Glomerular endothelial cell (primary cell): ENCODE data around the gene LIPC. TPM values are rescaled to one million over a fixed set of nuclear protein-coding genes. Genes with fewer than 3 reads are reported as not detected.
A peak's percentile ranks its signal among the peaks of the same experiment; 100 is the strongest.

Experiments
- DNase-seq: peaks from one replicate; pipeline ENCODE4 v3.0.0-alpha.2; 2011; ENCODE audit warnings: low read depth, low spot score; ENCODE audit errors: extremely low read depth
- total RNA-seq: library from RNA; depleted of rRNA; stranded (reverse); fragments of >200 nt; gene quantifications from 2 replicates; pipeline ENCODE4 v1.2.3, GENCODE V29; 2015

LIPC gene
- total RNA-seq, 1 donor from 2014 or later = 0.12 TPM

DNA sequence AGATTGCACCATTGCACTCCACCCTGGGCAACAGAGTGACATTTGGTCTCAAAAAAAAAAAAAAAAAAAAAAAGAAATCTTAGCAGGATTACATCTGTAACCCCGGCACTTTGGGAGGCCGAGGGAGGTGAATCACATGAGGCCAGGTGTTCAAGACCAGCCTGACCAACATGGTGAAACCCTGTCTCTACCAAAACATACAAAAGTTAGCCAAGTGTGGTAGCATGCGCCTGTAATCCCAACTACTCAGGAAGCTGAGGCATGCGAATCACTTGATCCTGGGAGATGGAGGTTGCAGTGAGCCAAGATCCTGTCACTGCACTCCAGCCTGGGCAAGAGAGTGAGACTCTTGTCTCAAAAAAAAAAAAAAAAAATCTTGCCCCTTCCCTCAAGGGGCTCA lies 40.4 kb downstream of the LIPC start:
- no peak for DNase-seq

DNA sequence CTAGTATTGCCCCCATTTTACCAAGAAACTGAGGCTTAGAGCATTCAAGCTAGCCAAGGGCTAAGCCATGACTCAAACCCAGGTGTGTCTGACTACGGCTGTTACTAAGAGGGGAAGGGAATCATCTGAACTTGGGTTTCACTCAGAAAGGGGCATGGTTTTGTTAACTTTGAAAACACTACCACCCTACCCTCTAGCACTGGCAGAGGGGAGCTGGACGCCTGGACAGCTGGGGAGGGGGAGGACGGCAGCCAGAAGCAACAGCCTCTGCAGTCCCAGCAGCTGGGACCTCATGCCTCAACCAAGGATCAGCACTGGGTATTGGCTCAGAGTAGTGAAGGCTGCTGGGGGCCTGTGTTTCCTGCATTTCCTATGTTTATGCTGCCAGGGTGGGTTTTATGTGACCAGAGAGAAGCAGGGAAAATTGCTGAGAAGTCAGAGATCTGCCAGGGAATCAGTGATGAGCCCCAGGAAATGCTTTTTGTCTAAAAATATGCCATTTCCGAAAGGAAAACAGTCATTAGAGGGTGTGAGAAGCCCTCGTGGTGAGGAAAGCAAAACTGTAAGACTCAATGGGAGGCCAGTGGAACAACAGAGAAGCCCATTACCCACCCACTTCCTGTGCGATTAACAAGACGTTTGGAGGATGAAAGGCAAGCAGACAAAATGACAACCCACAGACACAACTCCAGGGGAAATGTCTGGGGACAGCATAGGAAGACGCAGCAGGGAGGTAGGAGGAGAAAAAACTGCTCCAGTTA lies 41.2 kb downstream of the LIPC start:
- DNase-seq = no peak

DNA sequence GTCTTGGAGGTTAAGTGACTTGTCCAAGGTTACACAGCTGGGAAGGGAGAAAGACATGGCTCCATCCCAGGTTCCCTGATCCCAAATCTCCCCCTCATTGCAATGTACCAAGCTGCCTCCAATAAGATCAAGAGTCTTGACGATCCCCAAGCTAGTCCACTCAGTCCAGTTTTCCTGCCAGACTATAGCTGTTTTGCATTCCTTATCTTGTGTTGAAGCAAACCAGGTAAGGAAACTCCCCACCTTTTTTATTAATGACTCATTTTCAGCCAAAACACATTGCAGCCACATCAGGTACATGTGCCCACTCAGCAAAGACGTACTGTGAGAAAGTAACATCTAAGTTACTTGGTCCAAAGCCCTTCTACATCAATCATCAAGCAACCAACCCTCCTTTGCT lies 41.9 kb downstream of the LIPC start:
- DNase-seq = peak; percentile 57

- DNase-seq = no peak
Observed at GRCh38 chr15:58474741-58475323, 43.0 kb downstream of the LIPC start.

- no peak for DNase-seq
Observed at GRCh38 chr15:58475573-58476524, 44.1 kb downstream of the LIPC start.

- no peak for DNase-seq
Observed at GRCh38 chr15:58476525-58477162, 44.9 kb downstream of the LIPC start.

GRCh38 chr15:58477170-58477569 lies 45.4 kb downstream of the LIPC start:
- no peak for DNase-seq

DNA sequence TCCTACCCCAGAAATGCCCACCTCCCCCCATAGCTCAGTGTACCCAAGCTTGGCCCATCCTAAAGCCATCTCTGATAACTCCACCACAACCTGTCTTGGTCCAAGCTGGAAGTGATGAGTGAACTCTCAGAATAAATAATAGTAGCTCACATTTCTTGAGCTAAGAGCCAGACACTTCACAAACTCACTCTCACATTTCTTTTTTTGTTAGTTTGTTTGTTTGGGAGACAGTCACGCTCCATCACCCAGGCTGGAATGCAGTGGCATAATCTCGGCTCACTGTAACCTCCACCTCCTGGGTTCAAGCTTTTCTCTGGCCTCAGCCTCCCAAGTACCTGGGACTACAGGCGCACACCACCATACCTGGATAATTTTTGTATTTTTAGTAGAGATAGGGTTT lies 46.2 kb downstream of the LIPC start:
- DNase-seq = no peak

DNA sequence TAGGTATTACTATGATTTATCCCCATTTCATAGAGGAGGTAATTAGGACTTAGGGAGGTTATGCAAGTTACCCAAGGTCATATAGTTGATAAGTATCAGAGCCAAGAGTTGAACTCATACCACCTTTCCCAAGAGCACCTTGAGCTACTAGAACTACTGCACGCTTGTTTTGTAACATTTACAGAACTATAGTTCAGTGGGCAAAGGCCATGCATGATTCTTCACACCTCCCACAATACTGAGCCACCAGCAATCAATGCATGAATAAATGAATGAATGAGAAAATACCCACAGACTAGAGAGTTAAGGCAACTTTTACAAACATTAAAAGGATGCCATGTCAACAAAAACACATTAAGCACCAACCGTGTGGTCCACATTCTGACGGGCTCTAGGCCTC lies 46.8 kb downstream of the LIPC start:
- no peak for DNase-seq

- no peak for DNase-seq
Observed at GRCh38 chr15:58479941-58480340, 48.1 kb downstream of the LIPC start.

GRCh38 chr15:58483376-58483775 lies 51.6 kb downstream of the LIPC start:
- no peak for DNase-seq

GRCh38 chr15:58484791-58485600 lies 53.2 kb downstream of the LIPC start:
- DNase-seq = no peak

DNA sequence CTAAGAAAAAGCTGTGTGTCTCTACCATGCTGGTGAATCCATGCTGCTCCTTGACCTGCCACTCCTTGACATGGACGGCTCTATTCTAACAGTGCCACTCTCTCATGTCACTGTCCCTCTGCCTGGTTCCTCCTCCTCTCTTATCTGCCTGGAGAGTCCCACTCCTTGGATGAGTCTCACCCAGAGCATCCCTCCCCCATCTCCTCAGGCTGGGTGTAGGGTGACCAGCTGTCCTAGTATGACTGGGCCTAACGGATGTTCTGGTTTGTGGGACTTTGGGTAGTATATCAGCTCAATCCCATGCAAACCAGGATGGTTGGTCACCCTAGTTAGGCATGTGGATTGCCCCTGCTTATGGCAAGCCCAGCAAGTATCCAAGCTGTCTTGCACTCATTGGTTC lies 54.3 kb downstream of the LIPC start:
- no peak for DNase-seq

GRCh38 chr15:58486564-58486963 lies 54.8 kb downstream of the LIPC start:
- no peak for DNase-seq

DNA sequence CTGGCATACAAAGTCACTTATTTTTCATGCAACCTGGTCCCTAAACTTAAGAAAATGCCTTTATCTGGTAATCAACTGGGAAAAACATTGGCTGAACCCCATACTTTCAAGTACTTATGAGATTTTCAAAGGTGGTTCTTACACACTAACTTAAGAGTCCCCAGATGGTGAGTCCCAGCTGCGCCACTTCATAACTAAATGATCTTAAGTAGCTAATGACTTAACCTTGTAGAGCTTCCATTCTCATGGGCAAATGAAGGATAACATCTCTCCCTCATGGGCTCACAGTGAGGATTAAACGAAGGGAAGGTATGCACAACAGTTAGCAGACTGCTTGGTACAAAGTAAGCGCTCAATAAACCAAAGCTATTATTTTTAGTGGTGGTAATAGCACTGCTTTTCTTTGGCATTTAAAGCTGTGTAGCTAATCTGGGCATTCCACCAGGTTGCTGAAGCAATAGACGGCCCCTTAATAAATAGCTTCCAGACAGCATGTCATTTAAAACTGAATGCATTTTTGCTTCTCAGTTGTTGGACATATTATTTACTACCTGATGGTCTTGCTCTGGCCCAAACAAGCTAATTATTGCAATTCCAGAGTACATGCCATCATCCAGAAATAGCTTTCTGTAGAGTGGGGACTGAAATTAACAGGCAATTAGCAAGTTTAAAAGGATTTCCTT lies 55.4 kb downstream of the LIPC start:
- no peak for DNase-seq

- no peak for DNase-seq
Observed at GRCh38 chr15:58487724-58488120, 55.9 kb downstream of the LIPC start.

DNA sequence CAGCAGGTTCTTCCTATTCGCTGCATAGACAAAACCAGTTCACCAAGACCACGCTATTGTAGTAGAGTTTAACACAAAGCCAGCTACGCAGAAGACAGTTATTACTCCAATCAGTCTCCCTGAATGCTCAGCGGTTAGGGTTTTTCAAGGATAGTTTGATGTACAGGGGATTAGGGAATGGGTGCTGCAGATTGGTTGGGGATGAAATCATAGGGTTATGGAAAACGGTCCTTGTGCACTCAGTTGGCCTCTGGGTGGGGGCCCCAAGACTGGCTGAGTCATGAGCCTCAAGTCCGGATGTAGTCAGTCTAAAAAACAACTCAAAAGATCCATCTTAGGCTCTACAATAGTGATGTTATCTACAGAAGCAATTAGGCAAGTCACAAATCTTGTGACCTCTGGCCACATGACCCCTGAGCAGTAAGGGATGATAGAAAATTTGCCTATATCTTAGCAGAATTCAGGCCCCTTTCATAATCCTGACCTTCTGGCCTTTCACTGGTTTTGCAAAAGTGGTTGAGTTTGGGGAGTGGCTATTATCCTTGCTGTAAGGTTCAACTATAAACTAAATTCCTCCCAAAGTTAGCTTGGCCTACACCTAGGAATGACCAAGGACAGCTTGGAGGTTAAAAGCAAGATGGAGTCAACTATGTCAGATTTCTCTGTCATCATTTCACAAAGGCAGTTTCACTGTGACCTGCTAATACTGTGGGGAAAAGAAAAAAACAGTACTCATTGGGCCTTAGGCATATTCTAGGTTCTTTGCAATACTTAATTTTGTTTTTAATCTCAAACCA lies 57.7 kb downstream of the LIPC start:
- DNase-seq = no peak

- no peak for DNase-seq
Observed at GRCh38 chr15:58490086-58490887, 58.5 kb downstream of the LIPC start.
